K562 (cell line): ENCODE data around the gene EEFSEC. TPM values are rescaled to one million over a fixed set of nuclear protein-coding genes. Genes with fewer than 3 reads are reported as not detected.

ENCODE experiments used
- ATAC-seq: fragments of 200-7000 bp; cut with Tn5 transposase; 3 replicates; pipeline ENCODE4 v1.9.1; 2020; ENCODE audit warnings: moderate library complexity
- BruUV-seq: library from RNA; stranded (reverse); fragments of 400-500 nt; replicated peaks from 2 replicates; lab custom pipeline; 2021; lab: Mats Ljungman, UMichigan
- CTCF ChIA-PET: fragments of 300-600 bp; formaldehyde crosslinking; extraction: SDS; loops from one replicate; lab custom pipeline; 2021; ENCODE audit warnings: low intra/inter-chr PET ratio; lab: Yijun Ruan, JAX
- POLR2A ChIA-PET: fragments of 300-600, 350-650 bp; sonication (Branson Sonifier 250); formaldehyde crosslinking; extraction: SDS; loops from one replicate; lab custom pipeline; 2021; ENCODE audit warnings: antibody characterized with exemption, inconsistent platforms; lab: Yijun Ruan, JAX
- DNase-seq, 4 experiments: peaks; one replicate each; pipeline versions ENCODE4 v3.0.0 to v3.0.0-alpha.2; 2011 to 2018; ENCODE audit warnings: low spot score in 3 of 4, mixed read lengths in 3 of 4; ENCODE audit errors: extremely low read depth in 1 of 4
- FAIRE-seq: peaks from 2 replicates; lab custom pipeline; 2011; peaks lifted over from hg19 to GRCh38; lab: Jason Lieb, UNC
- H2AFZ ChIP-seq: 2 replicates; pipeline ENCODE4 v1.6.0; 2011; ENCODE audit warnings: low read depth, low read length, control low read depth, inconsistent platforms
- H3K27ac ChIP-seq: fragments of 200-600 bp; 3 replicates; pipeline ENCODE4 v1.8.0; 2011; ENCODE audit warnings: low read depth, mild to moderate bottlenecking, control low read depth, inconsistent platforms, low read length, moderate library complexity, mixed read lengths; ENCODE audit errors: extremely low read depth
- H3K27me3 ChIP-seq, 2 experiments: fragments of 300-600 bp in 1 of 2; 2 replicates in 1 of 2; 3 replicates in 1 of 2; pipeline versions ENCODE4 v1.6.0 to v1.8.0; 2011; ENCODE audit warnings: inconsistent platforms in 2 of 2, low read length in 2 of 2, mild to moderate bottlenecking in 1 of 2, mixed read lengths in 1 of 2, moderate library complexity in 1 of 2; ENCODE audit not compliant: control insufficient read depth in 2 of 2, insufficient read depth in 2 of 2
- H3K36me3 ChIP-seq: fragments of 300-600 bp; 3 replicates; pipeline ENCODE4 v1.8.0; 2011; ENCODE audit warnings: mild to moderate bottlenecking, low read length, inconsistent platforms; ENCODE audit not compliant: control insufficient read depth, insufficient read depth
- H3K4me1 ChIP-seq, 2 experiments: fragments of 200-600 bp in 1 of 2; replicated peaks in 1 of 2; 2 replicates in 1 of 2; 3 replicates in 1 of 2; pipeline versions ENCODE4 v1.5.1 to v1.8.0; 2011; ENCODE audit warnings: inconsistent platforms in 2 of 2, low read length in 2 of 2, mild to moderate bottlenecking in 1 of 2, mixed read lengths in 1 of 2, moderate library complexity in 1 of 2; ENCODE audit not compliant: control insufficient read depth in 2 of 2, insufficient read depth in 2 of 2
- H3K4me2 ChIP-seq: 2 replicates; pipeline ENCODE4 v1.6.1; 2011; ENCODE audit warnings: low read length, control low read depth, inconsistent platforms, mixed read lengths; ENCODE audit not compliant: insufficient read depth
- H3K4me3 ChIP-seq: fragments of 200-600 bp; sonication (generic), shearing (Covaris generic); 2 replicates; pipeline ENCODE4 v1.5.1; 2016; ENCODE audit warnings: control low read depth, inconsistent platforms
- H3K79me2 ChIP-seq: fragments of 200-600 bp; 3 replicates; pipeline ENCODE4 v1.8.0; 2011; ENCODE audit warnings: low read length, inconsistent platforms; ENCODE audit not compliant: control insufficient read depth, insufficient read depth
- H3K9ac ChIP-seq, 2 experiments: 2 replicates each; pipeline versions ENCODE4 v1.6.0 to v1.6.1; 2011; ENCODE audit warnings: low read depth in 2 of 2, low read length in 2 of 2, control low read depth in 1 of 2, inconsistent platforms in 1 of 2, mild to moderate bottlenecking in 1 of 2, mixed read lengths in 1 of 2; ENCODE audit not compliant: insufficient read depth in 1 of 2
- H3K9me1 ChIP-seq: one replicate; pipeline ENCODE4 v1.6.0; 2011; ENCODE audit warnings: inconsistent platforms, mild to moderate bottlenecking, low read length, moderate library complexity; ENCODE audit not compliant: control insufficient read depth, insufficient read depth
- H3K9me3 ChIP-seq: replicated peaks from 2 replicates; pipeline ENCODE4 v1.5.1; 2011; ENCODE audit warnings: low read depth, low read length, inconsistent platforms; ENCODE audit not compliant: control insufficient read depth, insufficient read depth
- H4K20me1 ChIP-seq: replicated peaks from 2 replicates; pipeline ENCODE4 v1.6.1; 2011; ENCODE audit warnings: low read length, inconsistent platforms, mixed read lengths; ENCODE audit not compliant: control insufficient read depth, insufficient read depth
- SUPT5H ChIP-seq: fragments of 450-650 bp; IDR thresholded peaks from 2 replicates; pipeline ENCODE4 v1.6.1; 2016
- ZNF699 ChIP-seq: fragments of 250-450 bp; sonication (Bioruptor Pico); IDR thresholded peaks from 2 replicates; pipeline ENCODE4 v1.8.0; 2021; ENCODE audit warnings: mild to moderate bottlenecking, moderate library complexity; ENCODE audit not compliant: insufficient replicate concordance
- ZNF79 ChIP-seq: fragments of 250-450 bp; sonication (Bioruptor Pico); IDR thresholded peaks from 2 replicates; pipeline ENCODE4 v1.4.0; 2020; ENCODE audit warnings: low read depth, mild to moderate bottlenecking, moderate library complexity
- WGBS: fragments of 100-300 bp; shearing (Covaris generic); methylation state at CpG from one replicate; pipeline ENCODE4 v1.1.6; 2016; ENCODE audit warnings: low coverage, mixed read lengths; ENCODE audit not compliant: insufficient coverage; ENCODE audit errors: missing lambda C conversion rate; 5-methylcytosine and 5-hydroxymethylcytosine counted together
- in situ Hi-C: fragments of 300-500 bp; cut with MboI; formaldehyde crosslinking; loops from 4 replicates; pipeline ENCODE4 v1.15.0; 2018; ENCODE audit warnings: inconsistent platforms, mixed read lengths
- intact Hi-C: fragments of 100-400 bp; cut with micrococcal nuclease; formaldehyde crosslinking; loops from 2 replicates; pipeline ENCODE4 v1.14.2; 2022
- polyA plus RNA-seq, 8 experiments: library from polyadenylated mRNA; depleted of rRNA in 4 of 8; stranded (reverse) in 5 of 8; unstranded in 3 of 8; fragments of >200 nt; fragmentation: Nextera tagmentation in 2 of 8; fragmentation: Illumina TruSeq in 1 of 8; extraction: Ambion mirVana in 2 of 8; extraction: Trizol in 1 of 8; gene quantifications; 2 replicates each; pipeline versions ENCODE4 v1.2.1 to v1.2.3, GENCODE V29; 2011 to 2014; ENCODE audit warnings: inconsistent platforms in 1 of 8, missing spikeins in 1 of 8
- total RNA-seq, 7 experiments: library from RNA; depleted of rRNA in 6 of 7; stranded (reverse); fragments of >200 nt in 6 of 7; fragmentation: Illumina TruSeq in 2 of 7; extraction: Trizol in 2 of 7; gene quantifications; 2 replicates each; pipeline versions ENCODE4 v1.2.1 to v1.2.3, GENCODE V29; 2011 to 2021; ENCODE audit warnings: low replicate concordance in 1 of 7
- TF ChIP-seq, protein P1 (sequence below): sonication (generic); formaldehyde crosslinking; IDR thresholded peaks from 2 replicates; pipeline ENCODE4 v1.8.0; 2022; ENCODE audit warnings: missing genetic modification reagents, mild to moderate bottlenecking, borderline replicate concordance
- TF ChIP-seq, protein P2 (sequence below): IDR thresholded peaks from 2 replicates; pipeline ENCODE4 v1.6.1; 2011; ENCODE audit not compliant: insufficient read length; ENCODE audit errors: extremely low read depth
- TF ChIP-seq, protein P3 (sequence below): sonication (generic); formaldehyde crosslinking; IDR thresholded peaks from 2 replicates; pipeline ENCODE4 v1.8.0; 2023; ENCODE audit warnings: mild to moderate bottlenecking, missing genetic modification reagents

EEFSEC gene
- total and polyA plus RNA-seq, 9 of the 15 experiments (the other 6 are each of a cell fraction or from before 2014, with no cell fraction given) = 0.35 to 11.8 (median 7.7) TPM

DNA sequence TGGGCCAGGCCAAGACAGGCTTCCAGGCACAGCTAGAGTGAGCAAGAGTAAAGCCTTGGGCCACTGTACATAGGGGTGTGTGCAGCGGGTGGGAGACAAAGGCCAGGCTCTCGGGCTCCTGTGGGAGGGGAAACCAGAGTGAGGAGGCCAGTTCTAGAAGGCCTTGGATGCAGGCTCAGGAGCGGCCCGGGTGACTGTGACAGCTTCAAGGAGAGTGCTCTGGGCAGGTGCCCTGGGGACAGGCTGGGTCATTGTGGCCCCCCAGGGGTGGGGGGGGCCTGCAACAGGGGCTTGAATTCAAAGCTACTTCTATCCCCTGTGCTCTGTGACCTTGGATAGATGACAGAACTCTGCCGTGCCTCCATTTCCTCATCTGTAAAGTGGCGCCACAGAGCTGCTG lies 204.3 kb downstream of the EEFSEC start:
- ChIA-PET CTCF (no interaction called here), POLR2A (interaction anchor here (1.0 to 1.6 kb wide), 2 partner anchors 10 to 12 kb away, joined by 3 to 5 read pairs; no protein-coding TSS in a partner anchor)
- no peaks in the 10 kb centered on the region for H3K36me3 ChIP-seq
- ATAC-seq (no peak), FAIRE-seq (no peak), DNase-seq (no peak)
- H3K27ac ChIP-seq = no peak overlapping the region
- peaks cover 2% of the 10 kb centered on the region for H3K9me1 ChIP-seq
- WGBS = 92% methylated on average over 2 of the region's 6 CpGs
- H3K79me2 ChIP-seq = no peaks in the 10 kb centered on the region
- H3K9ac ChIP-seq = no peak overlapping the region; a peak in 1 of 4 replicates
- no peaks in the 10 kb centered on the region for H4K20me1 ChIP-seq
- H3K27me3 ChIP-seq = no peaks in the 10 kb centered on the region
- in situ Hi-C loops = no loop called here
- intact Hi-C loops = no loop called here
- peaks cover 4 to 9% of the 10 kb centered on the region in 2 experiments; a peak in 3 of 5 replicates for H3K4me1 ChIP-seq
- H2AFZ ChIP-seq = no peak overlapping the region
- no peak overlapping the region for H3K4me3 ChIP-seq
- TF ChIP-seq ZNF699 (CRISPR knock-in tag) (no peak), SUPT5H (no peak), ZNF79 (CRISPR knock-in tag) (no peak)
- TF ChIP-seq, protein P1, sequence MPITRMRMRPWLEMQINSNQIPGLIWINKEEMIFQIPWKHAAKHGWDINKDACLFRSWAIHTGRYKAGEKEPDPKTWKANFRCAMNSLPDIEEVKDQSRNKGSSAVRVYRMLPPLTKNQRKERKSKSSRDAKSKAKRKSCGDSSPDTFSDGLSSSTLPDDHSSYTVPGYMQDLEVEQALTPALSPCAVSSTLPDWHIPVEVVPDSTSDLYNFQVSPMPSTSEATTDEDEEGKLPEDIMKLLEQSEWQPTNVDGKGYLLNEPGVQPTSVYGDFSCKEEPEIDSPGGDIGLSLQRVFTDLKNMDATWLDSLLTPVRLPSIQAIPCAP = no peak
- TF ChIP-seq, protein P2, sequence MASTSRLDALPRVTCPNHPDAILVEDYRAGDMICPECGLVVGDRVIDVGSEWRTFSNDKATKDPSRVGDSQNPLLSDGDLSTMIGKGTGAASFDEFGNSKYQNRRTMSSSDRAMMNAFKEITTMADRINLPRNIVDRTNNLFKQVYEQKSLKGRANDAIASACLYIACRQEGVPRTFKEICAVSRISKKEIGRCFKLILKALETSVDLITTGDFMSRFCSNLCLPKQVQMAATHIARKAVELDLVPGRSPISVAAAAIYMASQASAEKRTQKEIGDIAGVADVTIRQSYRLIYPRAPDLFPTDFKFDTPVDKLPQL = no peak
- TF ChIP-seq, protein P3, sequence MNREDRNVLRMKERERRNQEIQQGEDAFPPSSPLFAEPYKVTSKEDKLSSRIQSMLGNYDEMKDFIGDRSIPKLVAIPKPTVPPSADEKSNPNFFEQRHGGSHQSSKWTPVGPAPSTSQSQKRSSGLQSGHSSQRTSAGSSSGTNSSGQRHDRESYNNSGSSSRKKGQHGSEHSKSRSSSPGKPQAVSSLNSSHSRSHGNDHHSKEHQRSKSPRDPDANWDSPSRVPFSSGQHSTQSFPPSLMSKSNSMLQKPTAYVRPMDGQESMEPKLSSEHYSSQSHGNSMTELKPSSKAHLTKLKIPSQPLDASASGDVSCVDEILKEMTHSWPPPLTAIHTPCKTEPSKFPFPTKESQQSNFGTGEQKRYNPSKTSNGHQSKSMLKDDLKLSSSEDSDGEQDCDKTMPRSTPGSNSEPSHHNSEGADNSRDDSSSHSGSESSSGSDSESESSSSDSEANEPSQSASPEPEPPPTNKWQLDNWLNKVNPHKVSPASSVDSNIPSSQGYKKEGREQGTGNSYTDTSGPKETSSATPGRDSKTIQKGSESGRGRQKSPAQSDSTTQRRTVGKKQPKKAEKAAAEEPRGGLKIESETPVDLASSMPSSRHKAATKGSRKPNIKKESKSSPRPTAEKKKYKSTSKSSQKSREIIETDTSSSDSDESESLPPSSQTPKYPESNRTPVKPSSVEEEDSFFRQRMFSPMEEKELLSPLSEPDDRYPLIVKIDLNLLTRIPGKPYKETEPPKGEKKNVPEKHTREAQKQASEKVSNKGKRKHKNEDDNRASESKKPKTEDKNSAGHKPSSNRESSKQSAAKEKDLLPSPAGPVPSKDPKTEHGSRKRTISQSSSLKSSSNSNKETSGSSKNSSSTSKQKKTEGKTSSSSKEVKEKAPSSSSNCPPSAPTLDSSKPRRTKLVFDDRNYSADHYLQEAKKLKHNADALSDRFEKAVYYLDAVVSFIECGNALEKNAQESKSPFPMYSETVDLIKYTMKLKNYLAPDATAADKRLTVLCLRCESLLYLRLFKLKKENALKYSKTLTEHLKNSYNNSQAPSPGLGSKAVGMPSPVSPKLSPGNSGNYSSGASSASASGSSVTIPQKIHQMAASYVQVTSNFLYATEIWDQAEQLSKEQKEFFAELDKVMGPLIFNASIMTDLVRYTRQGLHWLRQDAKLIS (CRISPR knock-in tag) = no peak
- BruUV-seq = no TSS peak
- H3K4me2 ChIP-seq = no peak overlapping the region
- H3K9me3 ChIP-seq = no peaks in the 10 kb centered on the region
